GM04503 (cell line): ENCODE measurements around the gene ZNF410.
A peak's percentile ranks its signal among the peaks of the same experiment; 100 is the strongest.
"Not testable (repeated sequence)": the region's sequence is repeated elsewhere in the genome, so short reads cannot be mapped to it uniquely, and the experiment has no call there.

Source experiments
- DNase-seq: peaks from one replicate; pipeline ENCODE4 v3.0.0-alpha.2; 2012; ENCODE audit warnings: low read depth

Gene ZNF410

GRCh38 chr14:73884438-73885190 lies 2.0 kb upstream of the ZNF410 start:
- DNase-seq, result no peak

- no peak for DNase-seq
Measured at GRCh38 chr14:73887318-73887616, 608 bp downstream of the ZNF410 start.

- DNase-seq, result no peak
Measured at GRCh38 chr14:73887694-73888459, 1.2 kb downstream of the ZNF410 start.

- DNase-seq, result no peak
Measured at GRCh38 chr14:73888460-73888725, 1.7 kb downstream of the ZNF410 start.

- peak; percentile 39 for DNase-seq
Measured at GRCh38 chr14:73888971-73889370, 2.3 kb downstream of the ZNF410 start.

GRCh38 chr14:73889376-73889775 lies 2.7 kb downstream of the ZNF410 start:
- DNase-seq, result no peak

GRCh38 chr14:73894180-73894687 lies 7.6 kb downstream of the ZNF410 start:
- not testable (repeated sequence) for DNase-seq

GRCh38 chr14:73895939-73896338 lies 9.3 kb downstream of the ZNF410 start:
- no peak for DNase-seq

GRCh38 chr14:73896521-73896920 lies 9.9 kb downstream of the ZNF410 start:
- no peak for DNase-seq

GRCh38 chr14:73903028-73903427 lies 16.4 kb downstream of the ZNF410 start:
- no peak for DNase-seq

GRCh38 chr14:73909681-73910080 lies 23.0 kb downstream of the ZNF410 start:
- DNase-seq, result no peak

- DNase-seq, result no peak
Measured at GRCh38 chr14:73913256-73913655, 26.6 kb downstream of the ZNF410 start.

GRCh38 chr14:73916324-73916723 lies 29.7 kb downstream of the ZNF410 start:
- DNase-seq, result no peak

- not testable (repeated sequence) for DNase-seq
Measured at GRCh38 chr14:73919457-73919856, 32.8 kb downstream of the ZNF410 start.

- no peak for DNase-seq
Measured at GRCh38 chr14:73924337-73924736, 37.7 kb downstream of the ZNF410 start.

- DNase-seq, result no peak
Measured at GRCh38 chr14:73935666-73936065, 49.0 kb downstream of the ZNF410 start.

GRCh38 chr14:73936548-73936947 lies 49.9 kb downstream of the ZNF410 start:
- DNase-seq, result no peak

GRCh38 chr14:73937012-73937411 lies 50.4 kb downstream of the ZNF410 start:
- no peak for DNase-seq

- no peak for DNase-seq
Measured at GRCh38 chr14:73942180-73942579, 55.5 kb downstream of the ZNF410 start.

- DNase-seq, result peak; percentile 57
Measured at GRCh38 chr14:73943083-73943482, 56.4 kb downstream of the ZNF410 start.

- DNase-seq, result no peak
Measured at GRCh38 chr14:73944432-73945158, 57.9 kb downstream of the ZNF410 start.

- no peak for DNase-seq
Measured at GRCh38 chr14:73945159-73945670, 58.6 kb downstream of the ZNF410 start.
